ENCODE data around the gene TARS1. TPM values are rescaled to one million over a fixed set of nuclear protein-coding genes. Genes with fewer than 3 reads are reported as not detected.

The TARS1 gene
- total and polyA plus RNA-seq, 4 experiments from 2014 or later, result 51.9 to 126 (median 86.0) TPM

DNA sequence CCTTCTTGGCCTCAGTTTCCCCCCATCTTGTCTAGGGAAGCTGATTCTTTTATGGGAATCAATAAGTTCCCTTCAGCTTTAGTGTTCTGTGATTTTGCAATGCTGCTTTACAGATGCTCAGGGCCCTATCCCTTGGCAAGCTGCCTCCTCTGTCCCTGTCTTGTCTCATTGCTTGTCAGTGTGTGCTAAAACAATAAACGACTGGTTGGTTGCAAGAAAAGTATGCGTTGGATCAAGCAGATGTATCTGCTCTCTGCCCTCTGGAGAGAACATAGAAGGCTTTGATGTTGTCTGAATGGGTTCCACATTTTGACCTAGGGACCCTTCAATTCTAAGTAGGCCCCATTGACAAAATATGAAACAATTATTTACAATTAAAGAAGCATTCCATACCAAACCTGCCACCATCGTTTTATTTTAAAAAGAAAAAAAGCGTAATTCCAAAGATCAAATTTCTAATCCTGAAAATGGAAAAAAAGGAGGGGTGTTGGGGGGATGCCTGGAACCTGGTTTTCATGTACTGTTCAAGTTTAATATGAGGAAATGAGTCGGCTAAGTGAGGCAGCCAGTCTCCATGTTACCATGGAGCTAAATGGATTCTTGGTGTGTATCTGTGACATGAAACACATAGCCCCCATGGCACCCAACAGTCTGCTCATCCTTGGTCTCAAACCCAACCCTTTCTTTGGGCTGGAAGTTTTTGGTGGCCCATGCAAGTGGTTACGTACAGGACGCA lies 31.2 kb upstream of the TARS1 start:
- Mint-ChIP-seq H3K4me3 (no peak overlapping the region), H3K4me1 (no peaks in the 10 kb centered on the region)

DNA sequence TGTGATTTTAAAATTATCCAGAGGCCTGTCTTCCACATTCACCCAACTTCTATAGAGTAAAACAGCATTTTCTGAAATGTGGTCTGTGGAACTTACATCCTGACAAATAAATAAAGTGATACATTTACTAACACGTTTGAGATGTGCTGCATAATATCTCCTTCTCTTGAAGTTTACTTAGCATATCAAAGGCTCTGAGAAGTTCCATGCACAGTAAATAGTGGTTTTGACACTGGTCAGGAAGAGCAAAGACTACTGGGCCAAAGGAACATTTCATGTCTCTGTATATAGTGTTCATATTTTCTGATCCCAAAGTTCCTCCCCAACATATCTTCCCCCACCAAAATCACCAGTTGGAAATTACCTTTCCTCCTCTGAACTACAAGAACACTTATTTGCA lies 30.5 kb upstream of the TARS1 start:
- Histone ChIP-seq H3K9me3 (ENCODE audit: control insufficient read depth in 1 of 2, low read length in 2 of 2) (no peaks in the 10 kb centered on the region), H3K27me3 (ENCODE audit: insufficient read depth, low read length) (no peaks in the 10 kb centered on the region), H3K27ac (ENCODE audit: low read depth, low read length) (no peak overlapping the region), H3K4me1 (ENCODE audit: insufficient read depth, low read length) (no peaks in the 10 kb centered on the region), H3K4me3 (ENCODE audit: low read length in 2 of 2) (no peak overlapping the region), H3K36me3 (ENCODE audit: insufficient read depth, low read length) (no peaks in the 10 kb centered on the region)
- peaks cover 6 to 8% of the 10 kb centered on the region in 2 donors for H3K27me3 Mint-ChIP-seq
- no peak for DNase-seq
- H3K27ac Mint-ChIP-seq, result no peak overlapping the region
- POLR2A ChIA-PET (ENCODE audit: partially characterized antibody), result no interaction called here
- CTCF ChIA-PET (ENCODE audit: partially characterized antibody), result no interaction called here
- no peaks in the 10 kb centered on the region for H3K4me1 Mint-ChIP-seq
- no peaks in the 10 kb centered on the region for H3K36me3 Mint-ChIP-seq
- intact Hi-C loops (cut with micrococcal nuclease), result no loop called here
- peaks cover 0 to 2% (median 0%) of the 10 kb centered on the region in 8 donors for H3K9me3 Mint-ChIP-seq
- H3K4me3 Mint-ChIP-seq, result no peak overlapping the region

More for the DNA sequence above, 31.2 kb upstream of the TARS1 start:
- Histone ChIP-seq H3K36me3 (ENCODE audit: insufficient read depth, low read length) (no peaks in the 10 kb centered on the region), H3K4me3 (ENCODE audit: low read length in 2 of 2) (no peak overlapping the region), H3K4me1 (ENCODE audit: insufficient read depth, low read length) (no peaks in the 10 kb centered on the region), H3K9me3 (ENCODE audit: control insufficient read depth in 1 of 2, low read length in 2 of 2) (no peaks in the 10 kb centered on the region), H3K27me3 (ENCODE audit: insufficient read depth, low read length) (no peaks in the 10 kb centered on the region), H3K27ac (ENCODE audit: low read depth, low read length) (no peak overlapping the region)
- no peak overlapping the region for H3K27ac Mint-ChIP-seq
- DNase-seq, result no peak
- H3K27me3 Mint-ChIP-seq, result peaks cover 6 to 8% of the 10 kb centered on the region in 2 donors
- CTCF ChIA-PET (ENCODE audit: partially characterized antibody), result no interaction called here
- intact Hi-C loops (cut with micrococcal nuclease), result no loop called here
- POLR2A ChIA-PET (ENCODE audit: partially characterized antibody), result no interaction called here
- H3K36me3 Mint-ChIP-seq, result no peaks in the 10 kb centered on the region
- peaks cover 0 to 5% (median 0%) of the 10 kb centered on the region in 8 donors for H3K9me3 Mint-ChIP-seq

DNA sequence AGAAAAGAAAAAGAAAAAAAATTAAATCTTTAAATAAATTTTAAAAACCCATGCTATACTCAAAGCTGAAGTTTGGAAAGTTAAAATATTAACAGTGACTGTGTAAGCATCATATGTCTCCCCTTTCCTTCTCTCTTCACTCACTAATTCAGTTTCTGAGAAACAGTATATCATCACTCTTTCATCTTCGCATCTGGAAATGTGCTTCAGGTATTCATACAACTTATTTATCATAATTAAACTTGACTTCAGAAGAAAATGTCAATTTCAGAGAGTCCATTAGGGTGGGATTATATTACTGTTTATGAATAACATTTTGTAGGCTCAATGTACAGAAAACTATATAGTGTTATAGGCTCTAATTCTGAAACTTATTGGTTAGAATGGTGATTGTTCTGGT lies 29.3 kb upstream of the TARS1 start:
- no peaks in the 10 kb centered on the region for H3K36me3 Mint-ChIP-seq
- peaks cover 0 to 2% (median 0%) of the 10 kb centered on the region in 8 donors for H3K9me3 Mint-ChIP-seq
- no peaks in the 10 kb centered on the region for H3K36me3 ChIP-seq (ENCODE audit: insufficient read depth, low read length)
- H3K27ac ChIP-seq (ENCODE audit: low read depth, low read length), result no peak overlapping the region
- no peaks in the 10 kb centered on the region for H3K4me1 ChIP-seq (ENCODE audit: insufficient read depth, low read length)
- H3K4me3 Mint-ChIP-seq, result no peak overlapping the region
- H3K27me3 Mint-ChIP-seq, result peaks cover 6 to 8% of the 10 kb centered on the region in 2 donors
- intact Hi-C loops (cut with micrococcal nuclease), result no loop called here
- DNase-seq, result no peak
- ChIA-PET CTCF (ENCODE audit: partially characterized antibody) (no interaction called here), POLR2A (ENCODE audit: partially characterized antibody) (no interaction called here)
- H3K9me3 ChIP-seq (ENCODE audit: control insufficient read depth in 1 of 2, low read length in 2 of 2), result no peaks in the 10 kb centered on the region
- H3K4me1 Mint-ChIP-seq, result no peaks in the 10 kb centered on the region
- H3K27me3 ChIP-seq (ENCODE audit: insufficient read depth, low read length), result no peaks in the 10 kb centered on the region
- H3K27ac Mint-ChIP-seq, result no peak overlapping the region
- no peak overlapping the region for H3K4me3 ChIP-seq (ENCODE audit: low read length in 2 of 2)

DNA sequence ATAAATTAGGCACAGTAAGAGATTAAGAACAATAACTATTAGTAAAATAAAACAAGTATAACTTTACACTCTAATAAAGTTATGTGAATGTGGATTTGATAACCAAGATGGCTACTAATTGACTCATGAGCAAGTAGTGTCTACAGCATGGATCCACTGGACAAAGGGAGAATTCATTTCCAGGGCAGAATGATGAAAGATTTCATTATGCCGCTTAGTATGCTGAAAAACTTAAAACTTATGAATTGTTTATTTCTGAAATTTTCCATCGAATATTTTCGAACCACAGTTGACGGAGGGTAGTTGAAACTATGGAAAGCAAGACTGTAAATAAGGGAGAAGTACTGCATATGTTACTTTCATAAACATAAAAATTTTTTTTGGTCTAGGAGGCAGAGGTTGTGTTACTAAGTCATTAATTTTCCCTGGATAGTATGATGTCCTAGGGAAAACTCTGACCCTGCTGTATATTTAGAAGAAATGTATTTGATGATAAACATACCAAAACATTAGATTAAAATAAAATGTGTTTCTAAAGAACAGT lies 24.9 kb upstream of the TARS1 start:
- H3K9me3 ChIP-seq (ENCODE audit: control insufficient read depth in 1 of 2, low read length in 2 of 2), result no peaks in the 10 kb centered on the region
- H3K4me1 Mint-ChIP-seq, result no peaks in the 10 kb centered on the region
- CTCF ChIA-PET (ENCODE audit: partially characterized antibody), result no interaction called here
- no peak for DNase-seq
- no peak overlapping the region for H3K4me3 Mint-ChIP-seq
- H3K4me3 ChIP-seq (ENCODE audit: low read length in 2 of 2), result no peak overlapping the region
- H3K4me1 ChIP-seq (ENCODE audit: insufficient read depth, low read length), result no peaks in the 10 kb centered on the region
- no peak overlapping the region for H3K27ac Mint-ChIP-seq
- H3K9me3 Mint-ChIP-seq, result peaks cover 0 to 2% (median 0%) of the 10 kb centered on the region in 8 donors
- H3K27me3 ChIP-seq (ENCODE audit: insufficient read depth, low read length), result no peaks in the 10 kb centered on the region
- intact Hi-C loops (cut with micrococcal nuclease), result no loop called here
- no peaks in the 10 kb centered on the region for H3K36me3 Mint-ChIP-seq
- H3K27ac ChIP-seq (ENCODE audit: low read depth, low read length), result no peak overlapping the region
- POLR2A ChIA-PET (ENCODE audit: partially characterized antibody), result no interaction called here
- H3K36me3 ChIP-seq (ENCODE audit: insufficient read depth, low read length), result no peaks in the 10 kb centered on the region
- peaks cover 4 to 7% of the 10 kb centered on the region in 2 donors for H3K27me3 Mint-ChIP-seq

DNA sequence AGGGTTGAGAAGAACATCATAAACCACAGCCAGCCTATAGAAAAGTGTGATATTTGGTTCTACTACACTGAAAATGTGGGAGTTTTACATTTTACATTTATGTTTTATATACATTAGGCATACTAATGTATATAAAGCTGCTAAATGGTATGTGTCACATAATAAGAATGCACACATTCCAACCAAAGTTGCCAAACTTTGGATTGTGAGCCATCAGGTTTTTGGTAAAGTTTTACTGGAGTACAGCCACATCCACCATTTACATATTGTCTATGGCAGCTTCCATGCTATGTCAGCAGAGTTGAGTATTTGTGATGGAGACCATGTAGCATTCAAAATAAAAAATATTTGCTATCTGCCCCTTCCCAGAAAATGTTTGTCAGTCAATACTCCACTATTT lies 23.1 kb upstream of the TARS1 start:
- intact Hi-C loops (cut with micrococcal nuclease), result no loop called here
- ChIA-PET POLR2A (ENCODE audit: partially characterized antibody) (no interaction called here), CTCF (ENCODE audit: partially characterized antibody) (interaction anchor here (0.8 kb wide), 1 partner anchor 517 kb away, joined by 4 read pairs; no protein-coding TSS in a partner anchor)
- H3K9me3 Mint-ChIP-seq, result no peaks in the 10 kb centered on the region
- H3K27me3 ChIP-seq (ENCODE audit: insufficient read depth, low read length), result no peaks in the 10 kb centered on the region
- no peaks in the 10 kb centered on the region for H3K4me1 ChIP-seq (ENCODE audit: insufficient read depth, low read length)
- DNase-seq, result no peak
- no peak overlapping the region for H3K27ac Mint-ChIP-seq
- no peaks in the 10 kb centered on the region for H3K4me1 Mint-ChIP-seq
- H3K27me3 Mint-ChIP-seq, result peaks cover 2 to 7% of the 10 kb centered on the region in 2 donors
- no peak overlapping the region for H3K27ac ChIP-seq (ENCODE audit: low read depth, low read length)
- H3K4me3 Mint-ChIP-seq, result no peak overlapping the region
- no peak overlapping the region for H3K4me3 ChIP-seq (ENCODE audit: low read length in 2 of 2)
- no peaks in the 10 kb centered on the region for H3K36me3 Mint-ChIP-seq
- H3K36me3 ChIP-seq (ENCODE audit: insufficient read depth, low read length), result no peaks in the 10 kb centered on the region
- no peaks in the 10 kb centered on the region for H3K9me3 ChIP-seq (ENCODE audit: control insufficient read depth in 1 of 2, low read length in 2 of 2)

DNA sequence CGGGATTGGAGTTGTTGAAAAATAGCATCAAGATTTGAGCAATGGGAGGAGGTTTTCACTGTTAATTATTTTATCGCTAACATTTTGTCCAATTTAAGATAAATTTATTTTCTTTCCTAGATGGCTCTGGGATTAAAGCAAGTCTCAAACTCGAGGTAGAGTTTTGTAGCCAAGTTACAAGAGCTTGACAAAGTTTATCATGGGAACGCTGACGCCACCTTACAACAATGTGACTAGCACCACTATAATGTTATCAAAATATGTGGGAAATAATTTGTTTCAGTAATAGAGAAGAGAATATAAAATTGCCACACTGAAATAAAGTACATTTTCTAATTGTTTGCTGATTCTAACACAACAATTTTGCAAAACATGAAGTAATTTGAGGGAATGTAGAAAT lies 19.8 kb upstream of the TARS1 start:
- no peaks in the 10 kb centered on the region for H3K9me3 ChIP-seq (ENCODE audit: control insufficient read depth in 1 of 2, low read length in 2 of 2)
- POLR2A ChIA-PET (ENCODE audit: partially characterized antibody), result no interaction called here
- H3K36me3 ChIP-seq (ENCODE audit: insufficient read depth, low read length), result no peaks in the 10 kb centered on the region
- H3K4me3 ChIP-seq (ENCODE audit: low read length in 2 of 2), result no peak overlapping the region
- Mint-ChIP-seq H3K9me3 (no peaks in the 10 kb centered on the region), H3K4me3 (no peak overlapping the region), H3K27ac (no peak overlapping the region), H3K36me3 (no peaks in the 10 kb centered on the region), H3K4me1 (no peaks in the 10 kb centered on the region), H3K27me3 (peaks cover 0 to 3% of the 10 kb centered on the region in 2 donors)
- no peak for DNase-seq
- H3K27me3 ChIP-seq (ENCODE audit: insufficient read depth, low read length), result no peaks in the 10 kb centered on the region
- CTCF ChIA-PET (ENCODE audit: partially characterized antibody), result no interaction called here
- H3K4me1 ChIP-seq (ENCODE audit: insufficient read depth, low read length), result no peaks in the 10 kb centered on the region
- intact Hi-C loops (cut with micrococcal nuclease), result loop anchor here (5.0 kb wide), 1 partner anchor 1839 kb away; no protein-coding TSS in a partner anchor
- H3K27ac ChIP-seq (ENCODE audit: low read depth, low read length), result no peak overlapping the region

DNA sequence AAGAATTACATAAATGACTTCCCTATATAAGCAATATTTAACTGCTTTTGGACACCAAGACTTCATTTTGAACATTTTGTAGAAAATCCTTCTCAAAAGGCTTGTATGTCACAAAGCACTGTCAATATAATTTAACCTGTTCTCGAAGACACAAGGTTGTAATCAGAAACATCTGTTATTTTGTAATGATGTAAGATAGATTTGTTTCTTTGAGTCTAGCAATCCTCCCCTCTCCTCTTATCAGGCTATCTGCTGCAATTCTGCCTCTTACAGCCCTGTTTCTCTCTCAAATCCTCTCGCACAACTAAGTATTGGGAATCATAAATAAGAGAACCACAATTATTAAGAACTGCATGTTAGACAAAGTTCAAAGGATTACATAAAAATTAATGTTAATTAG lies 18.6 kb upstream of the TARS1 start:
- no peaks in the 10 kb centered on the region for H3K4me1 Mint-ChIP-seq
- H3K36me3 Mint-ChIP-seq, result no peaks in the 10 kb centered on the region
- Histone ChIP-seq H3K4me1 (ENCODE audit: insufficient read depth, low read length) (no peaks in the 10 kb centered on the region), H3K4me3 (ENCODE audit: low read length in 2 of 2) (no peak overlapping the region), H3K9me3 (ENCODE audit: control insufficient read depth in 1 of 2, low read length in 2 of 2) (no peaks in the 10 kb centered on the region), H3K36me3 (ENCODE audit: insufficient read depth, low read length) (no peaks in the 10 kb centered on the region), H3K27me3 (ENCODE audit: insufficient read depth, low read length) (no peaks in the 10 kb centered on the region), H3K27ac (ENCODE audit: low read depth, low read length) (no peak overlapping the region)
- H3K27me3 Mint-ChIP-seq, result peaks cover 6 to 7% of the 10 kb centered on the region in 2 donors
- no peak for DNase-seq
- no peak overlapping the region for H3K27ac Mint-ChIP-seq
- CTCF ChIA-PET (ENCODE audit: partially characterized antibody), result no interaction called here
- intact Hi-C loops (cut with micrococcal nuclease), result loop anchor here (5.0 kb wide), 1 partner anchor 1840 kb away; no protein-coding TSS in a partner anchor
- no peaks in the 10 kb centered on the region for H3K9me3 Mint-ChIP-seq
- POLR2A ChIA-PET (ENCODE audit: partially characterized antibody), result no interaction called here
- H3K4me3 Mint-ChIP-seq, result no peak overlapping the region
